ENCODE data around the gene GALNS. TPM values are rescaled to one million over a fixed set of nuclear protein-coding genes. Genes with fewer than 3 reads are reported as not detected.

Gene GALNS
- total and polyA plus RNA-seq, 2 of the 13 experiments (the other 11 are each of a cell fraction or from before 2014, with no cell fraction given) = 9.2 to 9.8 TPM

GRCh38 chr16:88856828-88857727, at the start of gene GALNS, which contains the start of gene TRAPPC2L (continued):
- TF ChIP-seq KIAA2018 (CRISPR knock-in tag; IDR thresholded peaks at IDR 0.05; ENCODE audit: borderline replicate concordance) (no peak), ZNF576 (CRISPR knock-in tag; IDR thresholded peaks at IDR 0.05) (0 out of 2 replicates have a peak, but pooled peaks have one; percentile 75), ZNF343 (CRISPR knock-in tag; IDR thresholded peaks at IDR 0.05) (no peak), ZNF773 (CRISPR knock-in tag; IDR thresholded peaks at IDR 0.05; ENCODE audit: borderline replicate concordance) (peak; percentile 85; the same call in 1 of the 2 replicates), KLF13 (CRISPR knock-in tag; IDR thresholded peaks at IDR 0.05) (peak; percentile 92), DDIT3 (CRISPR knock-in tag; IDR thresholded peaks at IDR 0.05) (no peak), RBM39 (IDR thresholded peaks at IDR 0.05; ENCODE audit: low read depth, low read length, poor library complexity, severe bottlenecking) (no peak), ZNF780A (CRISPR knock-in tag; IDR thresholded peaks at IDR 0.05) (peak; percentile 41; the same call in 1 of the 2 replicates), ZNF260 (CRISPR knock-in tag; IDR thresholded peaks at IDR 0.05; ENCODE audit: borderline replicate concordance, low read depth) (0 out of 2 replicates have a peak, but pooled peaks have one; percentile 50), YEATS4 (CRISPR knock-in tag; IDR thresholded peaks at IDR 0.05; ENCODE audit: borderline replicate concordance) (peak; percentile 53; the same call in 1 of the 2 replicates)
